Nephron progenitor cell (in vitro differentiated cells): ENCODE data around the gene JCHAIN.
"Not testable (repeated sequence)": the region's sequence is repeated elsewhere in the genome, so short reads cannot be mapped to it uniquely, and the experiment has no call there.

Experiments
- DNase-seq: peaks from one replicate; pipeline ENCODE4 v3.0.0; 2021
- H3K27ac Mint-ChIP-seq: 2 replicates; pipeline ENCODE4 v1.8.0; 2021; ENCODE audit warnings: mild to moderate bottlenecking, moderate library complexity, mixed read lengths
- H3K27me3 Mint-ChIP-seq: 2 replicates; pipeline ENCODE4 v1.8.0; 2021; ENCODE audit warnings: mild to moderate bottlenecking, low read depth, mixed read lengths; ENCODE audit not compliant: poor library complexity
- H3K36me3 Mint-ChIP-seq: 2 replicates; pipeline ENCODE4 v1.8.0; 2021; ENCODE audit warnings: low read depth, mixed read lengths
- H3K4me1 Mint-ChIP-seq: 2 replicates; pipeline ENCODE4 v1.8.0; 2021; ENCODE audit warnings: mixed read lengths
- H3K4me3 Mint-ChIP-seq: 2 replicates; pipeline ENCODE4 v1.8.0; 2021; ENCODE audit warnings: mild to moderate bottlenecking, moderate library complexity, mixed read lengths
- H3K9me3 Mint-ChIP-seq: 2 replicates; pipeline ENCODE4 v1.8.0; 2021; ENCODE audit warnings: mild to moderate bottlenecking, moderate library complexity, mixed read lengths
- TF ChIP-seq, protein P1 (sequence below): fragments of 200-600 bp; sonication (generic); IDR thresholded peaks from 2 replicates; pipeline ENCODE4 v1.5.0; 2021; ENCODE audit warnings: antibody characterized with exemption

JCHAIN gene

DNA sequence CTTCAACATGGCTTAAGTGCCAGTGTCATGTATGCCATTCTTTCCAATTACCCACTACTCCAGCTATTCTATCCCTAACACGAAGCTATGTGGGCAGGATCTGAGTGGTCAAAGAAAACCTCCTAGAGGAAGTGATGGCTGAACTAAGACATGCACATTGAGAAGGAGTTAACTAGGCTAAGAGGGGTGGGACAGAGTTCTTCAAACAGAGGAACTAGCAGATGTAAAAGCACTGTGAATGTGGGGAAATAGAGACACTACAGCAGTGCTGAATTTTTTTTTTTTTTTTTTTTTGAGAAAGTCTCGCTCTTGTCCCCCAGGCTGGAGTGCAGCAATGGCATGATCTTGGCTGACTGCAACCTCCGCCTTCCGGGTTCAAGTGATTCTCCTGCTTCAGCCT lies 6.2 kb downstream of the JCHAIN start:
- Mint-ChIP-seq H3K27ac (no peak overlapping the region), H3K27me3 (no peaks in the 10 kb centered on the region)

DNA sequence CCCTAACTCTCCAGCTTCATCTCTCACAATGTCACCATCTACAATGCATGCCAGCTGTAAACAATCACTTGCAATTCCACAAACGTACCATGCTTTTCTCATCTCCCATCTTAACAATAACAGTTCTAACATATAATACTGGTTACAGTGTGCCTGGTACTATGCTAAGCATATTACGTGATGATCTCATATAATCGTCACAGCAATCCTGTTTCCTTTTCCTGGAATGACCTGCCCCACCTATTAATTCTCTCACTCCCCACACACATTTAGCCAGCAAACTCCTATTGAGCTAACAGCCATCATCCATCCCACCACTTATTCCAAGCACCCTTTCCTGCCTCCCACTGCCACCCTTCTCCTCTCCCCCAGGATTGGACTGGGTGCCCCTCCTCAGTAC lies 7.9 kb downstream of the JCHAIN start:
- no peak for DNase-seq
- no peak overlapping the region for H3K27ac Mint-ChIP-seq
- H3K9me3 Mint-ChIP-seq: no peaks in the 10 kb centered on the region
- H3K27me3 Mint-ChIP-seq: no peaks in the 10 kb centered on the region
- no peak overlapping the region for H3K4me3 Mint-ChIP-seq
- TF ChIP-seq, protein P1, sequence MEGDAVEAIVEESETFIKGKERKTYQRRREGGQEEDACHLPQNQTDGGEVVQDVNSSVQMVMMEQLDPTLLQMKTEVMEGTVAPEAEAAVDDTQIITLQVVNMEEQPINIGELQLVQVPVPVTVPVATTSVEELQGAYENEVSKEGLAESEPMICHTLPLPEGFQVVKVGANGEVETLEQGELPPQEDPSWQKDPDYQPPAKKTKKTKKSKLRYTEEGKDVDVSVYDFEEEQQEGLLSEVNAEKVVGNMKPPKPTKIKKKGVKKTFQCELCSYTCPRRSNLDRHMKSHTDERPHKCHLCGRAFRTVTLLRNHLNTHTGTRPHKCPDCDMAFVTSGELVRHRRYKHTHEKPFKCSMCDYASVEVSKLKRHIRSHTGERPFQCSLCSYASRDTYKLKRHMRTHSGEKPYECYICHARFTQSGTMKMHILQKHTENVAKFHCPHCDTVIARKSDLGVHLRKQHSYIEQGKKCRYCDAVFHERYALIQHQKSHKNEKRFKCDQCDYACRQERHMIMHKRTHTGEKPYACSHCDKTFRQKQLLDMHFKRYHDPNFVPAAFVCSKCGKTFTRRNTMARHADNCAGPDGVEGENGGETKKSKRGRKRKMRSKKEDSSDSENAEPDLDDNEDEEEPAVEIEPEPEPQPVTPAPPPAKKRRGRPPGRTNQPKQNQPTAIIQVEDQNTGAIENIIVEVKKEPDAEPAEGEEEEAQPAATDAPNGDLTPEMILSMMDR: no peak
- no peaks in the 10 kb centered on the region for H3K36me3 Mint-ChIP-seq
- no peaks in the 10 kb centered on the region for H3K4me1 Mint-ChIP-seq

More for the DNA sequence above, 6.2 kb downstream of the JCHAIN start:
- Mint-ChIP-seq H3K36me3 (no peaks in the 10 kb centered on the region), H3K9me3 (no peaks in the 10 kb centered on the region), H3K4me1 (no peaks in the 10 kb centered on the region), H3K4me3 (no peak overlapping the region)
- TF ChIP-seq, protein P1: no peak
- DNase-seq: no peak

DNA sequence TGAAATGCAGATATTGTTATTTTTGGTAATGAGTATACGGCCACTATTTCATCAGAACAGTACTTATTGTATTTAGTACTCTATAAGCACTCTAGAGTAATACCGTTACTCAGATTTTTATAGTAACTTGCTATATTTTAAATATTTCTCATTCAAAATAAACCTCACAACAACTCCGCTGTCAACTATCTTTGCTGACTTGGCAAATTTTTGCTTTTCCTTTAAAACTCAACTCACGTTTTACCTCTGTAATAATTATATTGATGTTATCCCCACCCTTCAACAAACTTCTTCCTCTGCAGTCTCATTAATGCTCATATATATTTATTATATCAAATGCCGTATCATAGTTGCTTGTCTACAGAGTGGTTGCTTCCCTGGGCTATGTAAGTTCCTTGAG lies 9.0 kb downstream of the JCHAIN start:
- H3K27ac Mint-ChIP-seq: no peak overlapping the region
- H3K27me3 Mint-ChIP-seq: no peaks in the 10 kb centered on the region
- H3K9me3 Mint-ChIP-seq: no peaks in the 10 kb centered on the region
- no peaks in the 10 kb centered on the region for H3K36me3 Mint-ChIP-seq
- H3K4me1 Mint-ChIP-seq: no peaks in the 10 kb centered on the region
- TF ChIP-seq, protein P1: no peak
- H3K4me3 Mint-ChIP-seq: no peak overlapping the region
- no peak for DNase-seq

DNA sequence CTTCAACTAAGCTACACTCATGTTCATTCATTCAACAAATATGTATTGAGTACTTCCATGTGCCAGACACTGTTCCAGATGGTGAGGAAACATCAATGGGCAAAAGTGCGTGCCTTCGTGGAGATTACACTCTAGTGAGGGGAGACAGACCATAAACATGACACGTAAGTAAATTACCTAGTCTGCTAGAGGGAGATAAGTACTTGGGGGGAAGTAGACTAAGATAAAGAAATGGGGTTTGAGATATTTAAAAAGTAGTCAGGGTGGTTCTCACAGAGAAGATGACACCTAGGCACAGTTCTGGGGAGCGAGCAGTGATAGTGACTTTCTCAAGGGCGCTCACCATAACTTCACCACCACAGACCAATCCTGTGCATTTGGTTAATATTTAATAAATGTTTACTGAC lies 11.7 kb downstream of the JCHAIN start:
- Mint-ChIP-seq H3K27me3 (peaks cover 6% of the 10 kb centered on the region), H3K9me3 (no peaks in the 10 kb centered on the region), H3K4me1 (no peaks in the 10 kb centered on the region), H3K36me3 (no peaks in the 10 kb centered on the region), H3K27ac (no peak overlapping the region), H3K4me3 (no peak overlapping the region)
- TF ChIP-seq, protein P1: no peak
- DNase-seq: no peak

DNA sequence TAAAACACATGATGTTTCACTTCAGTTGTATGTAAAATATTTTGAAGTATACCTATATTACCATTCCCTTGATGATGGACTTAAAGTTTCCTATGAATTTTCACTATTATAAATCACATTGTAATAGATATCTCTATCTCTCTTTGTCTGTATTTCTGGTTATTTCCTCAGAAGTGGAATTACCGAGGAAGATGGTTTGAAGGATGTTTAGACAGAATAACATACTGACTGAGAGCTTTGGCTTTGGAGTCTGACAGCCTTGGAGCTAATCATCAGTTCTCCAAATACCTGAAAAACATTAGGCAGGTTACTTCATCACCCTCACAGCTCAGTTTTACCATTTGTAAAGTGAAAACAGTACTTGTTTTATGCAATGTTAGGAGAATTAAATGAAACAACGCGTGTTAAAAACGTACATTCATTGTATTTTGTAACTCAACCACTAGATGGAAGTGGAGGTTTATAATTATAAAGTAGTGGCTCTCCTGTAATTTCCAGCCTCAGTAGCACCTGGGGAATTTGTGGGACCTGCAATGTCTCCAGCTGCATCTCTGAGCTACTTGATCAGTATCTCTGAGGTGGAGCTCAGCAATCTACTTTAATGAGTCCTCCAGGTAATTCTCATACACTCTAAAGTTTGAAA lies 14.3 kb downstream of the JCHAIN start:
- no peaks in the 10 kb centered on the region for H3K36me3 Mint-ChIP-seq
- DNase-seq: no peak

DNA sequence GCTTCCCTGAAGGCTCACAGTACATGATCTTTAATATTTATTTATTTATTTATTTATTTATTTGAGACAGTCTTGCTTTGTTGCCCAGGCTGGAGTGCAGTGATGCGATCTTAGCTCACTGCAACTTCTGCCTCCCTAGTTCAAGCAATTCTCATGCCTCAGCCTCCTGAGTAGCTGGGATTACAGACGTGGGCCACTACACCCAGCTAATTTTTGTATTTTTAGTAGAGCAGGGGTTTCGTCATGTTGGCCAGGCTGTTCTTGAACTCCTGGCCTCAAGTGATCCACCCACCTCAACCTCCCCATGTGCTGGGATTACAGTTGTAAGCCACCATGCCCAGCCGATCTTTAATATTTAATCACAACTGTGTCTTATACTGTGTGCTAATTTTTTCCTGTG lies 15.6 kb downstream of the JCHAIN start:
- not testable (repeated sequence) for DNase-seq, H3K4me3 Mint-ChIP-seq, H3K36me3 Mint-ChIP-seq, H3K27ac Mint-ChIP-seq, H3K4me1 Mint-ChIP-seq, H3K9me3 Mint-ChIP-seq, H3K27me3 Mint-ChIP-seq

More for the DNA sequence above, 14.3 kb downstream of the JCHAIN start:
- Mint-ChIP-seq H3K4me1 (no peaks in the 10 kb centered on the region), H3K27me3 (peaks cover 6% of the 10 kb centered on the region), H3K27ac (no peak overlapping the region), H3K4me3 (no peak overlapping the region), H3K9me3 (no peaks in the 10 kb centered on the region)
- TF ChIP-seq, protein P1: peak; percentile 46
